Activated CD4-positive, alpha-beta T cell treated with anti-CD3 and anti-CD28 coated beads for 36 hours (primary cell): ENCODE measurements around the gene ULK1. TPM values are rescaled to one million over a fixed set of nuclear protein-coding genes. Genes with fewer than 3 reads are reported as not detected.
"Not testable (repeated sequence)": the region's sequence is repeated elsewhere in the genome, so short reads cannot be mapped to it uniquely, and the experiment has no call there.

Source experiments
- ATAC-seq: fragments of 200-7000 bp; cut with Tn5 transposase; one replicate; pipeline ENCODE4 v1.10.0; 2021; ENCODE audit warnings: mild to moderate bottlenecking, moderate library complexity
- CTCF ChIA-PET: fragments of 350-600 bp; sonication (Branson Sonifier 250); formaldehyde crosslinking; loops from one replicate; lab custom pipeline; 2021; ENCODE audit warnings: antibody characterized with exemption; lab: Charles Lee
- POLR2A ChIA-PET: fragments of 350-600 bp; sonication (Branson Sonifier 250); formaldehyde crosslinking; loops from one replicate; lab custom pipeline; 2021; ENCODE audit warnings: antibody characterized with exemption, inconsistent platforms; lab: Charles Lee
- DNase-seq: peaks from one replicate; pipeline ENCODE4 v3.0.0-alpha.2; 2020
- H3K27ac Mint-ChIP-seq: one replicate; pipeline ENCODE4 v1.8.0; 2021; ENCODE audit warnings: mixed read lengths
- H3K27me3 Mint-ChIP-seq: one replicate; pipeline ENCODE4 v1.8.0; 2021; ENCODE audit warnings: mixed read lengths
- H3K36me3 Mint-ChIP-seq: one replicate; pipeline ENCODE4 v1.8.0; 2021; ENCODE audit warnings: low read depth, mixed read lengths
- H3K4me1 Mint-ChIP-seq: one replicate; pipeline ENCODE4 v1.8.0; 2021; ENCODE audit warnings: mixed read lengths
- H3K4me3 Mint-ChIP-seq: one replicate; pipeline ENCODE4 v1.8.0; 2021; ENCODE audit warnings: mild to moderate bottlenecking, moderate library complexity, mixed read lengths
- H3K9me3 Mint-ChIP-seq: one replicate; pipeline ENCODE4 v1.8.0; 2021; ENCODE audit warnings: low read depth, mixed read lengths
- intact Hi-C, 2 experiments: fragments of 100-400 bp; cut with DNase I in 1 of 2; cut with micrococcal nuclease in 1 of 2; formaldehyde crosslinking; loops; one replicate each; pipeline versions ENCODE4 v1.14.2 to v1.15.1; 2022 to 2024; cut with DNase I, micrococcal nuclease
- total RNA-seq, 2 experiments: library from RNA; stranded (reverse); gene quantifications; one replicate each; pipeline ENCODE4 v1.2.3, GENCODE V29; 2021

ULK1 gene
- total RNA-seq, 2 experiments from 2014 or later = 12.9 to 14.4 TPM

GRCh38 chr12:131959116-131959515, 64.7 kb downstream of the ULK1 start:
- Mint-ChIP-seq H3K9me3 (no peaks in the 10 kb centered on the region), H3K36me3 (peaks cover 6% of the 10 kb centered on the region), H3K4me1 (peaks cover 64% of the 10 kb centered on the region), H3K27me3 (no peaks in the 10 kb centered on the region), H3K4me3 (no peak overlapping the region), H3K27ac (peak overlapping the region; percentile 40)
- ATAC-seq (no peak), DNase-seq (no peak)
- CTCF ChIA-PET = no interaction called here
- POLR2A ChIA-PET = no interaction called here
- intact Hi-C loops = loop anchor here in 1 of 2 experiments (5.0 kb wide), 1 partner anchor 37 kb away; no protein-coding TSS in a partner anchor

- no peak for ATAC-seq
- H3K27ac Mint-ChIP-seq = peak overlapping the region; percentile 40
These were observed 65.5 kb downstream of the ULK1 start for GRCh38 chr12:131959641-131960589.

GRCh38 chr12:131960590-131961325, 66.3 kb downstream of the ULK1 start:
- ATAC-seq, CTCF ChIA-PET, intact Hi-C loops, H3K27me3 Mint-ChIP-seq, DNase-seq, H3K36me3 Mint-ChIP-seq, H3K4me3 Mint-ChIP-seq, H3K27ac Mint-ChIP-seq, H3K9me3 Mint-ChIP-seq, POLR2A ChIA-PET: not testable (repeated sequence)
- H3K4me1 Mint-ChIP-seq = peaks cover 63% of the 10 kb centered on the region

More at GRCh38 chr12:131959641-131960589, 65.5 kb downstream of the ULK1 start:
- DNase-seq = no peak
- H3K4me3 Mint-ChIP-seq = no peak overlapping the region
- no peaks in the 10 kb centered on the region for H3K27me3 Mint-ChIP-seq
- no peaks in the 10 kb centered on the region for H3K9me3 Mint-ChIP-seq
- CTCF ChIA-PET = no interaction called here
- POLR2A ChIA-PET = no interaction called here
- intact Hi-C loops = loop anchor here in 1 of 2 experiments (5.0 kb wide), 1 partner anchor 38 kb away; no protein-coding TSS in a partner anchor
- peaks cover 66% of the 10 kb centered on the region for H3K4me1 Mint-ChIP-seq
- peaks cover 6% of the 10 kb centered on the region for H3K36me3 Mint-ChIP-seq

- H3K36me3 Mint-ChIP-seq, POLR2A ChIA-PET, H3K9me3 Mint-ChIP-seq, CTCF ChIA-PET, H3K27me3 Mint-ChIP-seq, H3K4me3 Mint-ChIP-seq, H3K27ac Mint-ChIP-seq, intact Hi-C loops, ATAC-seq, DNase-seq: not testable (repeated sequence)
- H3K4me1 Mint-ChIP-seq = peaks cover 58% of the 10 kb centered on the region
These were observed 66.9 kb downstream of the ULK1 start for GRCh38 chr12:131961328-131961727.

- ATAC-seq (no peak), DNase-seq (no peak)
- Mint-ChIP-seq H3K36me3 (peaks cover 6% of the 10 kb centered on the region), H3K27me3 (no peaks in the 10 kb centered on the region), H3K4me3 (no peak overlapping the region), H3K9me3 (no peaks in the 10 kb centered on the region), H3K4me1 (peaks cover 54% of the 10 kb centered on the region), H3K27ac (no peak overlapping the region)
- ChIA-PET POLR2A (interaction anchor here (1.1 kb wide), 1 partner anchor 12 kb away, joined by 3 read pairs; no protein-coding TSS in a partner anchor), CTCF (interaction anchor here (1.1 to 2.3 kb wide), 2 partner anchors 9 to 12 kb away, joined by 3 to 5 read pairs; no protein-coding TSS in a partner anchor)
- intact Hi-C loops = no loop called here
These were observed 67.6 kb downstream of the ULK1 start for GRCh38 chr12:131962069-131962468.

GRCh38 chr12:131963381-131963780, 69.0 kb downstream of the ULK1 start:
- POLR2A ChIA-PET = no interaction called here
- peak overlapping the region; percentile 59 for H3K27ac Mint-ChIP-seq
- no peak overlapping the region for H3K4me3 Mint-ChIP-seq
- no peaks in the 10 kb centered on the region for H3K9me3 Mint-ChIP-seq
- CTCF ChIA-PET = interaction anchor here (0.8 to 2.3 kb wide), 2 partner anchors 10 to 33 kb away, joined by 3 to 5 read pairs; no protein-coding TSS in a partner anchor
- H3K4me1 Mint-ChIP-seq = peaks cover 52% of the 10 kb centered on the region
- intact Hi-C loops = no loop called here
- peaks cover 14% of the 10 kb centered on the region for H3K36me3 Mint-ChIP-seq
- no peak for ATAC-seq
- no peaks in the 10 kb centered on the region for H3K27me3 Mint-ChIP-seq
- DNase-seq = peak; percentile 18

- intact Hi-C loops = no loop called here
- CTCF ChIA-PET = interaction anchor here (0.6 kb wide), 1 partner anchor 238 kb away, joined by 3 read pairs; no protein-coding TSS in a partner anchor
- Mint-ChIP-seq H3K36me3 (peaks cover 16% of the 10 kb centered on the region), H3K27me3 (no peaks in the 10 kb centered on the region), H3K27ac (no peak overlapping the region), H3K9me3 (no peaks in the 10 kb centered on the region), H3K4me1 (peaks cover 49% of the 10 kb centered on the region), H3K4me3 (no peak overlapping the region)
- ATAC-seq (no peak), DNase-seq (no peak)
- POLR2A ChIA-PET = no interaction called here
These were observed 70.7 kb downstream of the ULK1 start for GRCh38 chr12:131965073-131965472.

- intact Hi-C loops = no loop called here
- no peak overlapping the region for H3K4me3 Mint-ChIP-seq
- POLR2A ChIA-PET = no interaction called here
- H3K9me3 Mint-ChIP-seq = no peaks in the 10 kb centered on the region
- no peak for DNase-seq
- CTCF ChIA-PET = no interaction called here
- no peak for ATAC-seq
- H3K36me3 Mint-ChIP-seq = peaks cover 22% of the 10 kb centered on the region
- peaks cover 32% of the 10 kb centered on the region for H3K4me1 Mint-ChIP-seq
- no peaks in the 10 kb centered on the region for H3K27me3 Mint-ChIP-seq
- H3K27ac Mint-ChIP-seq = no peak overlapping the region
These were observed 76.8 kb downstream of the ULK1 start for GRCh38 chr12:131971226-131971625.

Other genes with a start within 250 kb of the ULK1 start
- 10 to 100 TPM; 47.9 to 73.1 TPM for gene SFSWAP, start 183.5 kb upstream of the ULK1 start, total RNA-seq
- not detected for gene MMP17, start 66.2 kb upstream of the ULK1 start, total RNA-seq
- 10 to 100 TPM; 37.8 to 56.5 TPM for gene PUS1, start 34.7 kb downstream of the ULK1 start, total RNA-seq
- gene EP400, start 55.3 kb downstream of the ULK1 start, total RNA-seq = 10 to 100 TPM; 46.4 to 51.3 TPM
- 10 to 100 TPM; 19.2 to 31.4 TPM for gene DDX51, start 249.7 kb downstream of the ULK1 start, total RNA-seq
- gene NOC4L, start 249.8 kb downstream of the ULK1 start, total RNA-seq = 10 to 100 TPM; 30.5 to 35.7 TPM